Measurements from ENCODE around the gene TOX3.

The TOX3 gene

DNA sequence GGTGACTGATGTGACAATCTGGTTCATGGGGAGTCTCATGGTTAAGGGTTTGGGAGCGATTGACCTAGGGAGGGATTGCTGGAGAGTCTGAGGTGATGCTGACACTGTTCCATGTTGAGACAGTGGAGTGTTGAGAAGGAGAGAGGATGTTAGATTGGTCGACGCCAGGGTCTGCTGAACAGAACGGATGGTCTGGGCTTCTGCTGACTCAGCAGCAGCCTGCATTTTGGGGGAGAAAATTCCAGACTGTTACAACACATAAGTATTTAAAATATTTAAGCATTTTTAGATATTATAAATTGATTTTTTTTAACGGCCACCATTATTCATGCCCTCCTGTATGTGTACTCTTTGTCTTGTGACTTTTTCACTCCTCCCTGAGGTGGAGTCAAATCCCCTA is 107.2 kb downstream of the TOX3 start:
- H3K36me3 Mint-ChIP-seq (ENCODE audit: low read depth): no peaks in the 10 kb centered on the region
- no peaks in the 10 kb centered on the region for H3K4me1 Mint-ChIP-seq (ENCODE audit: low read depth)
- no peaks in the 10 kb centered on the region for H3K27me3 Mint-ChIP-seq
- H3K4me3 Mint-ChIP-seq: no peak overlapping the region
- H3K9me3 Mint-ChIP-seq: peaks cover 3% of the 10 kb centered on the region
- no peak overlapping the region for H3K27ac Mint-ChIP-seq

GRCh38 chr16:52439171-52439701 is 107.7 kb downstream of the TOX3 start:
- H3K27me3 Mint-ChIP-seq: no peaks in the 10 kb centered on the region
- H3K27ac Mint-ChIP-seq: no peak overlapping the region
- peaks cover 3% of the 10 kb centered on the region for H3K9me3 Mint-ChIP-seq
- H3K36me3 Mint-ChIP-seq (ENCODE audit: low read depth): no peaks in the 10 kb centered on the region
- H3K4me3 Mint-ChIP-seq: no peak overlapping the region
- no peaks in the 10 kb centered on the region for H3K4me1 Mint-ChIP-seq (ENCODE audit: low read depth)

- H3K9me3 Mint-ChIP-seq: peaks cover 3% of the 10 kb centered on the region
- no peaks in the 10 kb centered on the region for H3K36me3 Mint-ChIP-seq (ENCODE audit: low read depth)
- H3K4me1 Mint-ChIP-seq (ENCODE audit: low read depth): no peaks in the 10 kb centered on the region
- no peak overlapping the region for H3K4me3 Mint-ChIP-seq
- no peak overlapping the region for H3K27ac Mint-ChIP-seq
- no peaks in the 10 kb centered on the region for H3K27me3 Mint-ChIP-seq
These were observed 109.7 kb downstream of the TOX3 start for GRCh38 chr16:52437277-52437670.

DNA sequence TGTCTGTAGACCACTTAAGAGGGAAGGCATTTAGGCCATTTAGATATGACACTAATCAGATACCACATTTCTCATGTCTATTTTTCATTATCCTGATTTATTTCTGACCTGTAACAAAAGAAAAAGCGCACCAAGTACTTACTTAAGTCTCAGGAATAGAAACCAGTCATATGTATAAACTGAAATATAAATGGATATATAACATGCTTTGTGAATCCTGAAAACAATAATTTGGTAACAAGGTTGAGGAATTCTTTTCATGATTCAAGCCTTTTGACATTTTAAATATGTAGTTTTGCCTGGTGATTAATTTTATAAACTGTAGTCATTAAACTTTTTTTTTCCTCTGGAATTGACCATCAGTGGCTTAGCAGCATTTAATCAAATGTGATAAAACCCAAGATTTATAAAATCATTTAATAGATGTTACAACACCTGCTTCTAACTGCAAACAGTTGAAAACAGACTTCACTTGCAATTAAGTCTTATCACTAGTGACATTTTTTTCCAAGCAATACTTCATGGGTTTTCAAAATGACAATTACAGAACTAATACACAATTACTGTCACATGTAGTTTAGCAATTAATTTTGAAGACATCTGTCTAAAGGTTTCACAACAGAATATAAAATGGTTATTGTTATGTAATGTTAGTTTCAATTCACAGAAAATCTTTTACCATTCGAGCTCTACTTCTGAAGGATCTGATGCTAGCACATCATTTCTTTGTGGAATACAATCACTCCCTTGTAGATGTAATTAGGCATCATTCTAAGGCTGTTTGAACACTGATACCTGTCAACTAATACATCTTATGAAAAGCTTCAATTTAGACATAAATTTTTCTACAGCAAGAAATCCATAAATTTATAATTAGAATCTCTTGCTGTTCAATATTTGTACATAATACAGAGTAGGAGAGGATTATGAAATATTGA is 110.3 kb downstream of the TOX3 start:
- no peak overlapping the region for H3K4me3 Mint-ChIP-seq

DNA sequence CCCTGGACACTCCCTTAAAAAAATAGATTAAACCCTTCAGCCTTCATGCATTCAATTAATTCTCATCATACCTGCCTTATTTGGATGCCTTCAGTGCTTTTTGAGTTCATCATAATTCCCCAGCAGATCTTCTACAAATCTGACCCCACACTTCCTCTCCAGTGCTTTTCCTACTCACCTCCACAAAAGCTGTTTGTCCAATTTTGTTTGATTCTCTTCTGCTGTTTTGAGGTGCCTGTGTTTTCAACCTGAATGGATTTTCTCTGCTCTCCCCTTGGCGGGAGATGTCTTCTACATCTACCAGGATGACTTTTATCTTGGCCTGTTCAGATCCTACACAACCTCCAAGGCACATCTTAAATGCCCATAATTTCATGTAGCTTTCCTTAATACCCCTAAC is 112.7 kb downstream of the TOX3 start:
- Mint-ChIP-seq H3K9me3 (no peaks in the 10 kb centered on the region), H3K4me3 (no peak overlapping the region), H3K27ac (no peak overlapping the region), H3K4me1 (ENCODE audit: low read depth) (no peaks in the 10 kb centered on the region), H3K27me3 (no peaks in the 10 kb centered on the region), H3K36me3 (ENCODE audit: low read depth) (no peaks in the 10 kb centered on the region)

More for the DNA sequence above, 110.3 kb downstream of the TOX3 start:
- no peaks in the 10 kb centered on the region for H3K4me1 Mint-ChIP-seq (ENCODE audit: low read depth)
- no peaks in the 10 kb centered on the region for H3K36me3 Mint-ChIP-seq (ENCODE audit: low read depth)
- peaks cover 3% of the 10 kb centered on the region for H3K9me3 Mint-ChIP-seq
- no peaks in the 10 kb centered on the region for H3K27me3 Mint-ChIP-seq
- H3K27ac Mint-ChIP-seq: no peak overlapping the region

- Mint-ChIP-seq H3K27ac (no peak overlapping the region), H3K9me3 (no peaks in the 10 kb centered on the region), H3K27me3 (no peaks in the 10 kb centered on the region), H3K4me3 (no peak overlapping the region), H3K36me3 (ENCODE audit: low read depth) (no peaks in the 10 kb centered on the region), H3K4me1 (ENCODE audit: low read depth) (no peaks in the 10 kb centered on the region)
These were observed 113.3 kb downstream of the TOX3 start for GRCh38 chr16:52433643-52434042.

GRCh38 chr16:52424591-52424990 is 122.4 kb downstream of the TOX3 start:
- Mint-ChIP-seq H3K27me3 (no peaks in the 10 kb centered on the region), H3K4me1 (ENCODE audit: low read depth) (no peaks in the 10 kb centered on the region), H3K27ac (no peak overlapping the region), H3K4me3 (no peak overlapping the region), H3K9me3 (no peaks in the 10 kb centered on the region), H3K36me3 (ENCODE audit: low read depth) (no peaks in the 10 kb centered on the region)

DNA sequence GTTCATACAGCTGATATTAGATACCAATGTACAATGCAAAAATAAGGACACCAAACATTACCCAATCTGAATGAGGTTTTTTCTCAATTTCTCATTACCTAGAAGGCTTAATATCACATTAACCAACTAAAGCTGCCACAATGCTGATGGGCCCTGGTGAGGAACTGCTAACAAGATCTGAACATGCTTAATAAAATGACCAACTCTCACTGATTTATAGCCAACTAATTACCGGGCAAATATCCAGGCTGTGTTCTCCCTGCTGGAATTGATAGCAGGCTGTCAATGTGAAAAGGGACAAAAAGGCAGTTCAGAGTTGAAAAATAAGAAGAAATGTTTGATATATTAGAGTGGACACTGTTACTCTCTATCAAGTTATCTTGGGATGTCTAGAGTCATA is 124.6 kb downstream of the TOX3 start:
- H3K4me1 Mint-ChIP-seq (ENCODE audit: low read depth): no peaks in the 10 kb centered on the region
- H3K27ac Mint-ChIP-seq: no peak overlapping the region
- H3K27me3 Mint-ChIP-seq: no peaks in the 10 kb centered on the region
- no peak overlapping the region for H3K4me3 Mint-ChIP-seq
- H3K36me3 Mint-ChIP-seq (ENCODE audit: low read depth): no peaks in the 10 kb centered on the region
- peaks cover 7% of the 10 kb centered on the region for H3K9me3 Mint-ChIP-seq

GRCh38 chr16:52418201-52418600 is 128.7 kb downstream of the TOX3 start:
- no peak overlapping the region for H3K4me3 Mint-ChIP-seq
- H3K27ac Mint-ChIP-seq: no peak overlapping the region
- no peaks in the 10 kb centered on the region for H3K36me3 Mint-ChIP-seq (ENCODE audit: low read depth)
- H3K9me3 Mint-ChIP-seq: peaks cover 20% of the 10 kb centered on the region
- H3K27me3 Mint-ChIP-seq: no peaks in the 10 kb centered on the region
- no peaks in the 10 kb centered on the region for H3K4me1 Mint-ChIP-seq (ENCODE audit: low read depth)

DNA sequence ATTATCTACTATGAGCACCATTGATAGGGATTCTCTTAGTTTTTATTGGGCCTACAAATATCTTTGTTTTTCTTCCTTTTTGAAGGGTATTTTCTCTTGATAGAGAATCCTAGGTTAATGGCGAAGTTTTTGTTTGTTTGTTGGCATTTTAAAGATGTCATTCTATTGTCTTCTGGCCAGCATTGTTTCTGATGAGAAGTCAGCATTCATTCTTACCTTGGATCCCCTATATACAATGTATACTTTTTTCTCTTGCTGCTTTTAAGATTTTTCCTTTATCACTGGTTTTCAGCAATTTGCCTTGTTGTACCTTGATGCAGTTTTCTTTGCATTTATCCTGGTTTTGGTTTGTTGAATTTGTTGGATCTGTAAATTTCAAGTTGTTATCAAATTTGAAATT is 130.1 kb downstream of the TOX3 start:
- Mint-ChIP-seq H3K4me1 (ENCODE audit: low read depth) (no peaks in the 10 kb centered on the region), H3K4me3 (no peak overlapping the region), H3K27ac (no peak overlapping the region), H3K36me3 (ENCODE audit: low read depth) (no peaks in the 10 kb centered on the region), H3K27me3 (no peaks in the 10 kb centered on the region), H3K9me3 (peaks cover 20% of the 10 kb centered on the region)

- H3K4me3 Mint-ChIP-seq: no peak overlapping the region
- H3K27ac Mint-ChIP-seq: no peak overlapping the region
- H3K36me3 Mint-ChIP-seq (ENCODE audit: low read depth): no peaks in the 10 kb centered on the region
- no peaks in the 10 kb centered on the region for H3K4me1 Mint-ChIP-seq (ENCODE audit: low read depth)
- H3K27me3 Mint-ChIP-seq: no peaks in the 10 kb centered on the region
- H3K9me3 Mint-ChIP-seq: peaks cover 4% of the 10 kb centered on the region
These were observed 135.9 kb downstream of the TOX3 start for GRCh38 chr16:52411011-52411410.

DNA sequence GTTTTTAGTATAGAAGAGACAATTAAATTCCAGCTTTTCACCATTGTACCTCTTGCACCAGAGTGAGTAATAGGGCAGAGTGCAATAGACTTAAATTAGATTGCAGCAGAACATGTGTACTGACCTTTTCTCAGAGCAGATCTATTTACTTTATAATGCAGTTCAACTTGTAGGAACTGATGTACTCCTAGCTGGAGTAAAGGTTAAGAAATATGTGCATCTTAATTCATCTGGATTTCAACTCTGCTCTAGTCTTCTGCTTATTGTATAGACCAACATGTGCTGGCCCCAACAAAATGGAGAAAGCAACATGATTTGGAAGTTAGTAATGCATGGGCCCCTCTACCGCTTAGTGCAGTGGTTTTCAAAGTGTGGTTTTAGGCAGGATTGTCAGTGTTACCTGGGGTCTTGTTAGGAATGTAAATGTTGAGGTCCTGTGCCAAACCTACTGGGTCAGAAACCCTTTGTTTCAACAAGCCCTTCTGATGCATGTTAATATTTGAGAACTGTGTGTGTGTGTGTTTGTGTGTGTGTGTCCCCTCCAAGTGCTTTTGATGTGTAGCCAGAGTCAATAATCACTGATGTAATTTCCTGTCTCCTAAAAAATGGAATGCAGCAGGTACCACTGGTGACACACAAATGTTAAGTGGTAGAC is 138.6 kb downstream of the TOX3 start:
- Mint-ChIP-seq H3K9me3 (no peaks in the 10 kb centered on the region), H3K4me1 (ENCODE audit: low read depth) (no peaks in the 10 kb centered on the region), H3K27ac (no peak overlapping the region), H3K27me3 (no peaks in the 10 kb centered on the region), H3K4me3 (no peak overlapping the region), H3K36me3 (ENCODE audit: low read depth) (no peaks in the 10 kb centered on the region)

DNA sequence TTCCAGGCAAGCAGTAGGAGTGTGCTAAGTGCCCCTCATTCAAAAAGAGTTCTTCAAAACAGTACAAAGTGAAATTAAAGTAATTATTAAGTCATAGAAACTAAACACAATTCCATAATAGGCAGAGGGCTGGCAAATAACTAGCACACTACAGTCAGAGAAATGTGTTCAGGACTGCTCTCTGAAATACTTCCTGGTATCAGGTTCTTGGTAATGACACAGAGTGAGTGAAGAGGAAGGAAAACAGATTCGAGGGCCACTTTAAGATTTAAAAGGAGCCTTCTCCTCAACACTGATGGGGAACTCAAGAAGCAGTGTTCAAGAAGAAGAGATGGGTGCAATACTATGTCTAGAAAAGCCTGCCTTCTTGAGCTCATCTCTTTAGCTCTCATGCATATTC is 139.2 kb downstream of the TOX3 start:
- H3K27me3 Mint-ChIP-seq: no peaks in the 10 kb centered on the region
- no peak overlapping the region for H3K27ac Mint-ChIP-seq
- no peaks in the 10 kb centered on the region for H3K4me1 Mint-ChIP-seq (ENCODE audit: low read depth)
- H3K36me3 Mint-ChIP-seq (ENCODE audit: low read depth): no peaks in the 10 kb centered on the region
- H3K9me3 Mint-ChIP-seq: no peaks in the 10 kb centered on the region
- no peak overlapping the region for H3K4me3 Mint-ChIP-seq

- no peaks in the 10 kb centered on the region for H3K4me1 Mint-ChIP-seq (ENCODE audit: low read depth)
- no peak overlapping the region for H3K4me3 Mint-ChIP-seq
- H3K9me3 Mint-ChIP-seq: no peaks in the 10 kb centered on the region
- no peaks in the 10 kb centered on the region for H3K36me3 Mint-ChIP-seq (ENCODE audit: low read depth)
- no peak overlapping the region for H3K27ac Mint-ChIP-seq
- no peaks in the 10 kb centered on the region for H3K27me3 Mint-ChIP-seq
These were observed 141.5 kb downstream of the TOX3 start for GRCh38 chr16:52405441-52405840.

DNA sequence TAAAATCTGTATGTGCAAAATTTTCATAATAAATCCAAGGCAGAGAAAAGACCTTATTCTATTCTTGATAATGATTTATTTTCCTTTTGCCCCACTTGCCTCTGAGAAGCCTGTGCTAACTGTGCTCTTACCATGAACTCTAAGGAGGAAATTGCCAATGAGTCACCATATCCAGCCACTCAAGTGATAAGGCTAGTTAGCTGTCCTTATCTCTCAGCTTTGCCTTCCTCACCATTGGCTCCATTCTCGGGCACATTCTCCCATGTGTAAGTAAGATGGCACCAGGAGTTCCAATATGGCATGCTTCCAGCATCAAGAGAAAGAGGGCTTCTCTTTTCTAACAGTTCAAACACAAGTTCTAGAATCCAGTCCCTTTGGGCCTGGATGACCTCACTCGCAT is 142.4 kb downstream of the TOX3 start:
- no peak overlapping the region for H3K4me3 Mint-ChIP-seq
- H3K27me3 Mint-ChIP-seq: no peaks in the 10 kb centered on the region
- no peaks in the 10 kb centered on the region for H3K36me3 Mint-ChIP-seq (ENCODE audit: low read depth)
- no peaks in the 10 kb centered on the region for H3K4me1 Mint-ChIP-seq (ENCODE audit: low read depth)
- no peak overlapping the region for H3K27ac Mint-ChIP-seq
- no peaks in the 10 kb centered on the region for H3K9me3 Mint-ChIP-seq

Data from stimulated activated naive CD8-positive, alpha-beta T cell treated with anti-CD3 and anti-CD28 coated beads, Interleukin-15, Interleukin-2, amounts not matched to agents 100 ng/mL and 50 ng/mL, for 24 hours (primary cell).